Measurements from ENCODE around the gene SPATA32.

SPATA32 gene

DNA sequence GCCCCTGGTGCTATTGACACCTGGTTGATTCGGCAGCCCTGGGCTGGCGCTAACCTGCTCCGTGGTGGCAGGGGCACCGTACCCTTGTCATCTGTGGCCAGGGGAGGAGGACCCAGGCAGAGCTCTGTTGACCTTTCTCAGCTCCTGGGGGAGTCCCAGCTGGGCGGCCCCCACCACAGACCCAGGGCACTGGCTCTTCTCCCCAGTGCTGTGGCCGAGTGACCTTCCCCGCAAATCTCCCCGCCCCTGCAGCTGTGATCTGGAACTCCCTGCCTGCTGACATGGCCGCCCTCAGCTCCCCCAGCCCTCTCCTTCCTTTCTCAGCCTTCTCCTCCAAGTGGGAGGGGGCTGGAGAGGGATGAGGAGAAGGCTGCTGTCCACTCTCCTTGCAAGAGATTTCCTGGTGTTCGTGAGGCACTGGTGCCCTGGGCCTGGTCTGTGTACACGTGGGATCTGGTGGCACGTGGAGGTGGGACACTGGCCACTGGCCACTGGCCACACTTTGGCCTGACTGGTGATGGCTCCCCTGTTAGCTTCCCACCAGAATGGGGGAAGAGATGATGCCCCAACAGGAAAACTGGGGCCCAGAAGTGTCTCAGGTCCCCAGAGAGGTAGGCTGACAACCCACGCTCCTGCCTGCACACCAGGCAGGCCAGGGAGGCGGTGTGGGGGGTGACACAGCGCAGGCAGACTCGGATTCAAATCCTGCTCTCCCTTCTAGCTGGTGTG is 32.0 kb downstream of the SPATA32 start:
- in situ Hi-C loops (cut with MboI; ENCODE audit: low sequenced_read_pairs) = no loop called here
- no peaks in the 10 kb centered on the region for H3K4me1 ChIP-seq

DNA sequence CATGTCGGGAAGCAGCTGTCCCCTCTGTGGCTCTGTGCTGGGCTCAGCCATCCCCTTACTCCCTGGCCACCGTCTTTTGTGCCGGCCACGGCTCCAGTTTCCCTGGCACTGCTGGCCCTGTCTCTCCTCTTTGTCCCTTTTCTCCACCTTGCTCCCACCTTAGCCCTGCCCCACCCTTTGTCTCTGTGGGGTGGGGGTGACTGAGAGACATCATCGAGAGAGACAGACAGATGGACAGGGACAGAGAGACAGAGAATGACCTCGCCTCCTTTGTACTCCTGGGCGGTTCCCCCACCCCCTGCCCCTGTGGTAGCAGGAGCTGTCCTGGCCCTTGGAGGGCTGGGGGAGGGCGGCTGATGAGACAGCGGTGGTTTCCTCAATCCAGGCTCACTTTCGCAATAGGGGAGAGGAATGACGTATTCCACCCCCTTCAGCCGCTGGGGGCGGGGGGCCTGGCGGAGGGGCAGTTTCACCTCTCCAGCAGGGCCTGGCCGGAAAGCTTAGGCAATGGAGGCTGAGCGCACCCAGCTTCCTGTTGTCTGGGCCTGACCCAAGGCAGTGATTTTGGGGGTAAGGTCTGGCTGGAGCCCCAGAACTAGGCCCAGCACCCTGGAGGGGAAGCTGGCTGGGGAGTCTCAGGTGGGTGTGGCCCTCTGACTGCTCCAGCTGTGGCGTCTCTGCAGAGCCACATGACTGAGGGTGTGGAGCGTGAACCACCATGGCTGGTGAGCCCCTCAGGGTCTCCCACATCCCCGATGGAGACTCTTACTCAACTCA is 32.9 kb downstream of the SPATA32 start:
- no peak overlapping the region for H3K4me3 ChIP-seq
- in situ Hi-C loops (cut with MboI; ENCODE audit: low sequenced_read_pairs) = no loop called here

More for the DNA sequence above, 32.0 kb downstream of the SPATA32 start:
- Histone ChIP-seq H3K9me3 (no peaks in the 10 kb centered on the region), H3K36me3 (replicated peaks) (no peaks in the 10 kb centered on the region), H3K27me3 (ENCODE audit: low read depth) (no peaks in the 10 kb centered on the region), H3K4me3 (no peak overlapping the region)
- no peak for DNase-seq (ENCODE audit: low spot score in 2 of 2)

DNA sequence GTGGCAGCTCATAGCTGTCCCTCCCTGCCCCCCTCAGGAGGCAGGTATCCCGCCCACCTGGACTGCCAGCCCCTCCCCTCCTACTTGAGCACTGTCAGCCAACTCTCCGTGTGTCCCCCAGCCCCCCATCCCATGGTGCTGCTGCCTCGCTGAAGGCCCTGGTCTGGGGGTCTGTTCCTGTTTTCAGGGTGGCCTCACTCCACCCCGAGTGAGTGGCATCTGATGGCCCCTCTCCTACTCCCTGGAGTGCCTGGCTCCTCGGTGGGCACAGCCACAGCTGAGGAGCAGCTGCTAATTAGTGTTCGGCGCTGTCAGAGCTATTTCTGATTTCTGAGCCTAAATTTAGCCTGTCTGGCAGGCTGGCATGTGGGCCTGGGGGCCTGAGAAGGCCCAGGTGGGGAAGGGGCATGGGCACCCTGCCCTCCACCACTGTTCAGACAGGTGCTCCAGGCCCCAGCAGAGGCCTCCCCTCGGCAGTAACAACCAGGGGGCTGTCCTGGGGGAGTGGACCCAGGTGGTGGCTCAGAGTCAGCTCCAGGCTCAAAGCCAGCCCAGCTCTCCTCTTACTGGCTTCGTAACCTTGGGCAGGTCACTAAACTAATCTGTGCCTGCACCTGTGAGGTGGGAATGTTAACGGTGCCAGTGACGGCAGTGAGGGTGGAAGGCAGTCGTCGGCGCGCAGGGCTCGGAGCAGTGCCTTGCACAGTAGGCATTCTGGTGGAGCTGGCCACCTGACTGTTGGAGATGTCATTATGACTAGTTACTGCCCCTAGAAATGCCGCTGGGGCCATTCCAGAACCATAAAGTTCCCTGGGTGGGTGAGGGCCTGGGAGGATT is 33.8 kb downstream of the SPATA32 start:
- no peak for DNase-seq (ENCODE audit: low spot score in 2 of 2)
- no peaks in the 10 kb centered on the region for H3K4me1 ChIP-seq
- peaks cover 12% of the 10 kb centered on the region for H3K27me3 ChIP-seq (ENCODE audit: low read depth)
- in situ Hi-C loops (cut with MboI; ENCODE audit: low sequenced_read_pairs) = no loop called here
- H3K4me3 ChIP-seq = no peak overlapping the region
- H3K9me3 ChIP-seq = no peaks in the 10 kb centered on the region
- H3K36me3 ChIP-seq (replicated peaks) = no peaks in the 10 kb centered on the region

More for the DNA sequence above, 32.9 kb downstream of the SPATA32 start:
- H3K36me3 ChIP-seq (replicated peaks) = no peaks in the 10 kb centered on the region
- peaks cover 4% of the 10 kb centered on the region for H3K27me3 ChIP-seq (ENCODE audit: low read depth)
- H3K4me1 ChIP-seq = no peaks in the 10 kb centered on the region
- DNase-seq (ENCODE audit: low spot score in 2 of 2) = no peak
- H3K9me3 ChIP-seq = no peaks in the 10 kb centered on the region

DNA sequence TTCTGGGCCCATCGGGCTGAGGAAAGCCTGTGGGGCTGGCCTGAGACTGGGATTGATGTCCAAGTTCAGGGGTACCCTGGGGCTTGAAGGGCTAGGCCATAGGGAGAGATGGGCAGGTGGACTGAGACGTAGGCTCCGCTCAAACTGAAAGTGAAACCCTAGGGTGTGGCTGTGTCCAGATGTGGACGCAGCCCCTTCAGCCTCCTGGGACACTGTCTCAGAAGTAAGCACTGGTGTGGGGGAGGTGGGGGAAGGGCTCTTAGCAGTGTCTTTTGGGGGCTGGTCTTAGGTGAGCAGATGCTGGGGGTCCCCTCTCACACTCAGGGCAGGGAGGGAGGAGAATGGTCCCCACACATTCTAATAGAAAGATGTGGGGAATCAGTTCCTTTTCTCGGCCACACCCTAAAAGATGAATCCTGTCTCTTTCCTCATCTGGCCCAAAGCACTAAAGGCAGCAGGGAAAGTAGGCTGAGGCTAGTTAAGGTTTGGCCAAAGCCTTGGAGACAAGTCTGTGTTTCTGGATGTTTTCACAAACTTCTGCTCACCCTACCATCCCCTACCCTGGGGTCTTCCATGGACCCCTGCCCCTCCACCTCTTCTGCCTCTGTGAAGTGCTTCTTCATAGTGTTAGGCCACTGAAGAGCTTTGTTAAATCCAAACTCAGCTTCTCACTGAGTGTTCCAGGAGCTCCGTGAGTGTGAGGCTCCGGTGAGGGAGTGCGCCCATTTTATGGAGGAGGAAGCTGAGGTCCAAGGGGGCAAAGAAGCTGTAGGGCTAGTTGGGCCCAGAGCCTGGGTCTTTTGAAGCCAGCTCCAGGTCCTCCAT is 34.6 kb downstream of the SPATA32 start:
- Histone ChIP-seq H3K9me3 (no peaks in the 10 kb centered on the region), H3K4me3 (no peak overlapping the region), H3K27me3 (ENCODE audit: low read depth) (peaks cover 20% of the 10 kb centered on the region), H3K36me3 (replicated peaks) (no peaks in the 10 kb centered on the region), H3K4me1 (no peaks in the 10 kb centered on the region)
- in situ Hi-C loops (cut with MboI; ENCODE audit: low sequenced_read_pairs) = no loop called here
- DNase-seq (ENCODE audit: low spot score in 2 of 2) = no peak

DNA sequence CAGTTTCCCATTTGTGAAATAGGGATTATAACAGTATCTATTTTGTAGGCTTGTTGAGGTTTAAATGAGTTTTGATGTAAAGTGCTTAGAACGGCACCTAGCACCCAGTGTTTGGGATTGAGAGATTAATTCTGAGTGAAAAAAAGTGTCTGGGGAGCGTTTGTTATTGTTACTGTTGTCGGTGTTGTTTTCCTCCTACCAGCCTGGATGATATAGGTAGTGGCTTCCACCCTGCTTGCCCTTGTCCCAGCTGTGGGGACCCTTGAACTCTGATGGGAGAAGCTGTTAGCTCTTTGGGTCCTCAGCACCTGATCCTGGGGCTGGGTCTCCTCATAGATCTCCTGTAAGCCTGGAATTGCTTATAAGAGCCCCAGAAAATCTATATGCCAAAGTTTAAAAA is 35.3 kb downstream of the SPATA32 start:
- Histone ChIP-seq H3K4me1 (no peaks in the 10 kb centered on the region), H3K9me3 (no peaks in the 10 kb centered on the region), H3K4me3 (no peak overlapping the region), H3K36me3 (replicated peaks) (no peaks in the 10 kb centered on the region), H3K27me3 (ENCODE audit: low read depth) (peaks cover 23% of the 10 kb centered on the region)
- no peak for DNase-seq (ENCODE audit: low spot score in 2 of 2)
- in situ Hi-C loops (cut with MboI; ENCODE audit: low sequenced_read_pairs) = no loop called here

DNA sequence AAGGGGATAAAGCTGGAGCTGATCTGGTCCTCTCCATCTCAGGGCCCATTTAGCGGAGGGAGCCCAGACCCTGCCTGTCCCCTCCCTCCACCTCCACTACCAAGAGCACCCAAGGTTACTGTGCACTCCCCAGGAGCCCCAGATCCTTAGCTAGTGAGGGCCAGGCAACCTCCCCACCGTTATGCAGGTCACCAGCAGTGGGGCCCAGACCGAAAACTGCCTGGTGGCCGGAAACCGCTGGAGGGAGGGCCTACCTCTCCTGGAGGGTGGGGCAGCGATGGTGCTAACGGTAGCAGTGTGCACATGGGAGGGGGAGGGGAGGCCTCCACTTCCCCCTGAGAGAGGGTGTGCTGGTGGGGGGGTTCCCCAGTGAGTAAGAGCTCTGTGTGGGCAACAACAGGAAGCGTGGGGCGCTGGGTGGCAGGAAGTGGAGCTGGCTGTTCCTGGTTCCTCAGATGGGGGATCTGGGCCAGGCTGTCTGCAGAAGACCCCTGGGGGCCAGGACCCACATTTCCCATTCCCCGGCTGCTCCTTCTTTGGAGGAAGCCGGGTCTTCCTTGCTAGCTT is 35.8 kb downstream of the SPATA32 start:
- Histone ChIP-seq H3K4me1 (no peaks in the 10 kb centered on the region), H3K9me3 (no peaks in the 10 kb centered on the region), H3K27me3 (ENCODE audit: low read depth) (peaks cover 27% of the 10 kb centered on the region), H3K36me3 (replicated peaks) (no peaks in the 10 kb centered on the region), H3K4me3 (no peak overlapping the region)
- in situ Hi-C loops (cut with MboI; ENCODE audit: low sequenced_read_pairs) = no loop called here
- no peak for DNase-seq (ENCODE audit: low spot score in 2 of 2)

DNA sequence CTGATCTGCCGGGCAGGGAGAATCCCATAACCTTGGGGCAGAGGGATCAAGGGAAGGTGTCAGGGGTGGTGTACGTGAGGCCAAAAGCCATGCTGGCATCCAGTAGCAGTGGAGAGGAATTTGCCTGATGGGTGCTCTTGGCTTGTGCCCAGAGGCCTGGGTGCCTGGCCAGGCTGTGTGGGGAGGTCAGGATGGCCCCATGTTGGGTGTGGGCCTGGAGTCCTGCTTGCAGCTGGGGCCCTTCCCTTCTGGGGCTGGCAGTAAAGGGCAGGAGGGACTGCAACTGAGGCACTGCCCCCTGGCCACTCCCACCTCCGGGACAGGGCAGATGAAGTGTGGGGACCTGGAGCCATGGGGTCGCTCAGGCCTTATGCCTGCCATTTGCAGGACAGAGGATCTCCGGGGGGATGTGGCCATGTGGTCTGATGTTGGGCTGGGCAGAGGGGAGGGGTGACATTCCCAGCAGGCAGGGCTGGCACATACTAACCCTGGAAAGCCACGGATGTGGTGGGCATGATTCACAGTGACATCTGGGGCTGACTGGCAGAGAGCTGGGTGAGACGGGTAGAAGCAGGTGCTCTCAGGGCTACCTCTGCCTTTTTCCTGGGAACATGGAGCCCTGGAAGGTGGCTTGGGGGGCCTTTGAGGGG is 36.7 kb downstream of the SPATA32 start:
- peaks cover 36% of the 10 kb centered on the region for H3K27me3 ChIP-seq (ENCODE audit: low read depth)
- in situ Hi-C loops (cut with MboI; ENCODE audit: low sequenced_read_pairs) = no loop called here
- H3K9me3 ChIP-seq = no peaks in the 10 kb centered on the region
- DNase-seq (ENCODE audit: low spot score in 2 of 2) = no peak
- no peak overlapping the region for H3K4me3 ChIP-seq
- H3K4me1 ChIP-seq = no peaks in the 10 kb centered on the region
- no peaks in the 10 kb centered on the region for H3K36me3 ChIP-seq (replicated peaks)

DNA sequence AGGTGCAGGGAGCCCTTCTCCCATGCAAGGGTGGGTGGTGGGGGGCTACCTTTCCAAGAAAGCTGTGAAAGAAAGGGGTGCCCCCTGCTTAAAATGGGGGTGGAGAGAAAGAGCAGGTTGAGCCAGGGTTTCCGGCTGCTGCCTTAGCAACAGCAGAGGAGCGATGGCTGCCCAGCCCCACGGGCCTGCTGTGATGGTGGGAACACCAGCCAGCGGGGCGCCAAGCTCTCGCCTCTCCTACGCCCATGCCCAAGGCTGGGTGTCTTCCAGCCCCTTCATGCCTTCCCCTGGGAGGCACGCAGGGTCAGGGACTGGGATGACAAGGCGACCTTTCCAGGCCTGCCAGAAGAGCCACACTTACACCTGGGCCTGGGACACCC is 37.2 kb downstream of the SPATA32 start:
- Histone ChIP-seq H3K4me1 (no peaks in the 10 kb centered on the region), H3K9me3 (no peaks in the 10 kb centered on the region), H3K36me3 (replicated peaks) (no peaks in the 10 kb centered on the region), H3K27me3 (ENCODE audit: low read depth) (peaks cover 37% of the 10 kb centered on the region), H3K4me3 (no peak overlapping the region)
- no peak for DNase-seq (ENCODE audit: low spot score in 2 of 2)
- in situ Hi-C loops (cut with MboI; ENCODE audit: low sequenced_read_pairs) = no loop called here

DNA sequence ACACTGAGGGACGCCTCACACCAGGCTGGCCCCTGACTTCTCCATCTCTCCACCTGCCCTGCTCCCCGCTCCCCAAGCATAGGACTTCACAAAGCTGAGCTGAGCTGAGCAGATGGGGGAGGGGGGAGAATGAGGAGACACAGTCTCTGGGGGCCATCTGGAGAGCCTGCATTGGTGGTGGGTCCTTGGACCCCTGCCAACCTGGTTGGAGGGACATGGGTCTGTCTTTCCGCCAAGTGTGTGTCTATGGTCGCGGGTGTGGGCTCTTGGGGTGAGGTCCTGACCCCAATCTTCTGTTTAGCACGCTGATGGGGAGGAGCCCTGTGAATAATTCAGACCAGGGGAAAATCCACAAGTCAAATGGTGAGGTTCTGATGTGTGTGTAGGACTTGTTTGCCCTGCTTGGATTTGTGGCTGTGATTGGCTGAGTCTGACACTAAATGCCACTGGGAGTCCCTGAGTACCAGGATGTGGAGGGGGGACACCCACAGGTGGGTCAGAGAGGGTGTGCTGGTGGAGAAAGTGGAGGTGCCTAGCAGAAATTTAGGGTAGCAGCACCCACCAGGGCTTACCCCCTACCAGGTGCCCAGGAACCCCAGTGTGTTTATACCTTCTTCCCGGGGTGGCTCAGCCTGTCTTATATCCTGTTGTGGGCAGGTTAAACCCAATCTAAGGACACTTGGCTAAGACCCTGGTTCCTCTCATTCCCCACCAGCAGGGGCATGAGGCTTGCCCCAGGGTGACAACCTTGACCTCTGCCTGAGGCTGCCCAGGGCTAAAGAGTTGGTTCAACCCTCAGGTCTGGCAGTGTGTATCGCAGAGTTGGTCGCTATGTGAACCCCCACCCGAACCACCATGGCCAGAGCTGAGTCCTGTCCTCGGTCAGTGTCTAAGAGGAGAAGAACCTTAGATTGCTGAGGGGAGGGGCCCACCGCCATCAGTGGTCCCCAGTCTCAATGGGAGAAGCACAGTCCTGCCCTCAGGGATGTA is 38.1 kb downstream of the SPATA32 start:
- Histone ChIP-seq H3K4me1 (no peaks in the 10 kb centered on the region), H3K36me3 (replicated peaks) (no peaks in the 10 kb centered on the region), H3K4me3 (no peak overlapping the region), H3K27me3 (ENCODE audit: low read depth) (peaks cover 37% of the 10 kb centered on the region), H3K9me3 (no peaks in the 10 kb centered on the region)
- in situ Hi-C loops (cut with MboI; ENCODE audit: low sequenced_read_pairs) = no loop called here
- DNase-seq (ENCODE audit: low spot score in 2 of 2) = no peak

DNA sequence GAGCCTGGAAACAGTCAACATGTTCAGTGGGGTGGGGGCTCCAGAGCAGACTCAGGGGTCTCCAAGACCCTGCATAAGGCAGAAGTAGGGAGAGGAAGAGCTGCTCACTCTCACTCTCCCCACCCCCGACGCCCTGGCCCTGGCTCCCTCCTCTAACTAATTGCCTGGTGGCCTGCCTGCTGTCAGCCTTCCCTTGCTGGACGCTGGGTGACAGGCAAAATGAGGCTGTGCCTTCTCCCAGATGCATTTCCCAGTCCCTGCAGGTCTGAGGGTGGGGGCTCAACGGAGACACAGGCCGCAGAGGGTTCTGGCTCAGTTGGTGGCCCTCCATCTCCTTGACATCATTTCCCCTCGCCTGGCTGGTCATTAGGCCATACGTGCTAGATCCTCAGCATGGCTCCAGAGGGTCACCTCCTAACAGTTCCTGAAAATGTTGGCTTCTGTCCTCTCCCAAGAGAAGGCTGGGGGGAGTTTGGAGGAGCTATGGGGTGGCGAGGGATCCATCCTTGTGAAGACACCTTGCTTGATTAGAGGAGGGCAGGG is 38.8 kb downstream of the SPATA32 start:
- H3K27me3 ChIP-seq (ENCODE audit: low read depth) = peaks cover 37% of the 10 kb centered on the region
- DNase-seq (ENCODE audit: low spot score in 2 of 2) = no peak
- in situ Hi-C loops (cut with MboI; ENCODE audit: low sequenced_read_pairs) = no loop called here
- no peaks in the 10 kb centered on the region for H3K4me1 ChIP-seq
- H3K4me3 ChIP-seq = no peak overlapping the region
- no peaks in the 10 kb centered on the region for H3K36me3 ChIP-seq (replicated peaks)
- no peaks in the 10 kb centered on the region for H3K9me3 ChIP-seq

DNA sequence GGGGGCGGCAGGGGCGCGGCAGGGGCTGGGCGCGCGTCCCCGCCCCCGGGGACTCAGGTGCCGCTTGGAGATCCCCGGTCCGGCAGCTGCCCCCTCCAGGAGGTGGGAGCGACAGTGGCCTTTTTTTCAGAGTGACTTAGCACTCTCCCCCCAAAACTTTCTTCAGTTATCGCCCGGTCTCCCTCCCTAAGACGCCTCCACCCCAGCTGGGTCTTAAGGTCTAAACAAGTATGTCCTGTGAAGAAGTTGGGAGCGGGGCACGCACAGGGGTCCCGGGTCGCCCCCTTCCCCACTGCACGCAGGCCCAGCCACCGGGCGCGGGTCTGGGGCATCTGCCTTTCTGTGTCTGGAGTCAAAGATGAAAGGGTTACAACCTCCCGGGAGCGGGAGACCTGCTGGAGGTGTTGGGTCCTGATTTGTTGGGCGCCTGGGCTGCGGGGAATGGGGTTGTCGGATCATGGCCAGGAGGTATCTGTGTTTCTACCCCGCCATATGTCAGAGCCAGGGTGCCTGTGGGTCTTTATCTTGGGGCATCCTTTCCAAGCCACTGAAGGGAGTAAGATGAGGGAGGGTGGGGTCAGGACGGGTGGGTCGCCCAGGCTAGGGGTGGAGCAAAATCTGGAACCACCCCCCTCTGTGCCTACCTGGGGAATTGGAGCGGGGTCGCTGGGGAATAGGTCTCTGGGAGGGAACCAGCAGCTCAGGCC is 39.5 kb downstream of the SPATA32 start:
- Histone ChIP-seq H3K4me1 (no peaks in the 10 kb centered on the region), H3K36me3 (replicated peaks) (no peaks in the 10 kb centered on the region), H3K9me3 (no peaks in the 10 kb centered on the region), H3K4me3 (peak overlapping the region; percentile 11), H3K27me3 (ENCODE audit: low read depth) (peaks cover 37% of the 10 kb centered on the region)
- in situ Hi-C loops (cut with MboI; ENCODE audit: low sequenced_read_pairs) = no loop called here
- no peak for DNase-seq (ENCODE audit: low spot score in 2 of 2)
